Measurements from ENCODE around the gene PHGDH.
"Not testable (repeated sequence)": the region's sequence is repeated elsewhere in the genome, so short reads cannot be mapped to it uniquely, and the experiment has no call there.

PHGDH gene

GRCh38 chr1:119783354-119784185 is 71.8 kb downstream of the PHGDH start:
- no peak for ATAC-seq (ENCODE audit: low read depth)
- Histone ChIP-seq H3K27ac (ENCODE audit: poor library complexity, severe bottlenecking) (no peak overlapping the region), H3K9me3 (ENCODE audit: severe bottlenecking) (no peaks in the 10 kb centered on the region)

DNA sequence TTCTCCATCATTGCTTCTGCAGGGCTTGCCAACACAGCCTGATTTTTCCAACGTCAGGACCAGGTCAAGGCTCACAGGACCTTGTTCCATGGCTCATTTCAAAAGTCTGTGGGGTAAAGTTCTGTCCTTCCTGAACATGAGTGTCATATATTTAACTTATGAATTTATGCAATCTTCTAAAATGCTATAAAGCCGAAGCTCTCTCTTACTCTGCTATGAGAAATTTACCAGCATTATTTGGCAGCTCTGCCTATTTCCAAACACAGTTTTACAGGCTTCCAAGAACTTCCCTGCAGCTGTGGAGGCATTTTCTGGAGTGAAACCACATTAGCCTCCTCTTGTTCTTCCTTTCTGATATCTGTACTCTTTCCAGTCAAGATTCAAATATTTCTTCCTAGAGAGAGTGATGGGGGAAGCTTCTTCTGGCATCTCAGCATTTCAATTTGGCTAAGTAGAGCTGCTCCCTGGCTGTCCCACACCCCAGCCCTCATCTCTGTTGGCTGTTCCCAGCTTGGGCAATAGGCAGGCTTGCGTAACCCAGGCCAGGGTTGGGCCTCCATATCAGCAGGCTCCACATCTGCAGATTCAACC is 72.6 kb downstream of the PHGDH start:
- DNase-seq (ENCODE audit: low spot score) (no peak), ATAC-seq (ENCODE audit: low read depth) (no peak)
- TF ChIP-seq CTCF (IDR thresholded peaks at IDR 0.05; ENCODE audit: poor library complexity, severe bottlenecking): no peak
- Histone ChIP-seq H3K9me3 (ENCODE audit: severe bottlenecking) (no peaks in the 10 kb centered on the region), H3K27ac (ENCODE audit: poor library complexity, severe bottlenecking) (no peak overlapping the region), H3K4me1 (ENCODE audit: insufficient read depth, poor library complexity, severe bottlenecking) (peaks cover 34% of the 10 kb centered on the region), H3K4me3 (ENCODE audit: severe bottlenecking) (no peak overlapping the region), H3K36me3 (ENCODE audit: low read depth) (no peaks in the 10 kb centered on the region), H3K27me3 (ENCODE audit: insufficient read depth, poor library complexity, severe bottlenecking) (no peaks in the 10 kb centered on the region)

More at GRCh38 chr1:119783354-119784185, 71.8 kb downstream of the PHGDH start:
- TF ChIP-seq CTCF (IDR thresholded peaks at IDR 0.05; ENCODE audit: poor library complexity, severe bottlenecking): no peak
- H3K36me3 ChIP-seq (ENCODE audit: low read depth): no peaks in the 10 kb centered on the region
- peaks cover 34% of the 10 kb centered on the region for H3K4me1 ChIP-seq (ENCODE audit: insufficient read depth, poor library complexity, severe bottlenecking)
- DNase-seq (ENCODE audit: low spot score): no peak
- no peaks in the 10 kb centered on the region for H3K27me3 ChIP-seq (ENCODE audit: insufficient read depth, poor library complexity, severe bottlenecking)
- H3K4me3 ChIP-seq (ENCODE audit: severe bottlenecking): no peak overlapping the region

- H3K4me3 ChIP-seq (ENCODE audit: severe bottlenecking); DNase-seq (ENCODE audit: low spot score); H3K9me3 ChIP-seq (ENCODE audit: severe bottlenecking); H3K27me3 ChIP-seq (ENCODE audit: insufficient read depth, poor library complexity, severe bottlenecking); H3K27ac ChIP-seq (ENCODE audit: poor library complexity, severe bottlenecking); H3K36me3 ChIP-seq (ENCODE audit: low read depth); ATAC-seq (ENCODE audit: low read depth): not testable (repeated sequence)
- peaks cover 34% of the 10 kb centered on the region for H3K4me1 ChIP-seq (ENCODE audit: insufficient read depth, poor library complexity, severe bottlenecking)
Measured at GRCh38 chr1:119786046-119786445, 74.3 kb downstream of the PHGDH start.

GRCh38 chr1:119786473-119787050 is 74.8 kb downstream of the PHGDH start:
- H3K27ac ChIP-seq (ENCODE audit: poor library complexity, severe bottlenecking); H3K36me3 ChIP-seq (ENCODE audit: low read depth); H3K27me3 ChIP-seq (ENCODE audit: insufficient read depth, poor library complexity, severe bottlenecking); H3K4me3 ChIP-seq (ENCODE audit: severe bottlenecking); DNase-seq (ENCODE audit: low spot score); H3K9me3 ChIP-seq (ENCODE audit: severe bottlenecking); ATAC-seq (ENCODE audit: low read depth): not testable (repeated sequence)
- peaks cover 34% of the 10 kb centered on the region for H3K4me1 ChIP-seq (ENCODE audit: insufficient read depth, poor library complexity, severe bottlenecking)

DNA sequence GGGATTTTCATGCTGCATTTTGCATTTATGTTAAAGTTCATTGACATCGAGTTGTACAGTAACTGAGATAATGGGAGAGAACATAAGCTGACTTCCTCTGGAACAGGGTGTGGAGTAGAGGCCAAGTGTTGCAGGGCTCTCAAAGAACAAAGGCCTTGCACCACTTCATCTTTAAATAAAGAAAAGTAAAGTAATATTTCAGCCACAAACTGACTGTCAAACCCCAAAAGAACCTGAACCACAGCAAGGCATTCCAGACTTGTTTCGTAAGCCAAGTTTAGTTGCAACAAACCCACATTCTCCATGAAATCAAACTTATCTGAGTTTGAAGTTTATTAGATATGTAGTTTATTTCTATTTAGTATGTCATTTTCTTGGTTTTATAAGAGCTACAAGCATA is 76.0 kb downstream of the PHGDH start:
- no peak for TF ChIP-seq CTCF (IDR thresholded peaks at IDR 0.05; ENCODE audit: poor library complexity, severe bottlenecking)
- ATAC-seq (ENCODE audit: low read depth) (peak; percentile 67), DNase-seq (ENCODE audit: low spot score) (no peak)
- Histone ChIP-seq H3K9me3 (ENCODE audit: severe bottlenecking) (no peaks in the 10 kb centered on the region), H3K4me3 (ENCODE audit: severe bottlenecking) (no peak overlapping the region), H3K36me3 (ENCODE audit: low read depth) (no peaks in the 10 kb centered on the region), H3K27me3 (ENCODE audit: insufficient read depth, poor library complexity, severe bottlenecking) (no peaks in the 10 kb centered on the region), H3K27ac (ENCODE audit: poor library complexity, severe bottlenecking) (peak overlapping the region; percentile 12), H3K4me1 (ENCODE audit: insufficient read depth, poor library complexity, severe bottlenecking) (peaks cover 34% of the 10 kb centered on the region)

Data from RWPE2 (cell line).